IPS DF 19.7 (cell line): ENCODE results near the gene LHFPL6.

Experiments used
- DNase-seq: peaks from one replicate; pipeline ENCODE4 v3.0.0-alpha.2; 2013; ENCODE audit warnings: low read depth, low spot score

LHFPL6 gene

GRCh38 chr13:39596176-39596575 is 6.8 kb downstream of the LHFPL6 start:
- no peak for DNase-seq

GRCh38 chr13:39590466-39591036 is 12.4 kb downstream of the LHFPL6 start:
- no peak for DNase-seq

GRCh38 chr13:39588384-39588783 is 14.6 kb downstream of the LHFPL6 start:
- DNase-seq = no peak

- no peak for DNase-seq
Observed at GRCh38 chr13:39587939-39588338, 15.1 kb downstream of the LHFPL6 start.

GRCh38 chr13:39586958-39587605 is 15.9 kb downstream of the LHFPL6 start:
- DNase-seq = no peak

DNA sequence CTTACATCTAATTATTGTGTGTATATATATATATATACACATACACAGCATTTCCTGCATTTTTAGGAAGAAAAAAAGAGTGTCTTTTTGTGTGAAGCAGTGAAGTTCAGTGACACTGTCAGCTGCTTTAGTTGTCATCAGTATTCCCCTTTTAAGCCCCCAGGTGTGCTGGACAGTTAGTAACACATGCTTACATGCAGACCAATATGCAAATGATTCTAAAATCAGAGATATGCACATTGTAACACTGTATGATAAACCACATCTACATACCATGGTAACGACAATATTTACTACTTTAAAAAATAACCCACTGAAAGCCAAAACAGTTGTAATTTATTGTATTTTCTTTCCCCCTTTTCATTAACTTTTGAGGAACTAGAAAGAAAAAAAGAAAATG is 16.8 kb downstream of the LHFPL6 start:
- DNase-seq = no peak

- DNase-seq = no peak
Observed at GRCh38 chr13:39585219-39585618, 17.8 kb downstream of the LHFPL6 start.

- DNase-seq = no peak
Observed at GRCh38 chr13:39580881-39581575, 22.0 kb downstream of the LHFPL6 start.

DNA sequence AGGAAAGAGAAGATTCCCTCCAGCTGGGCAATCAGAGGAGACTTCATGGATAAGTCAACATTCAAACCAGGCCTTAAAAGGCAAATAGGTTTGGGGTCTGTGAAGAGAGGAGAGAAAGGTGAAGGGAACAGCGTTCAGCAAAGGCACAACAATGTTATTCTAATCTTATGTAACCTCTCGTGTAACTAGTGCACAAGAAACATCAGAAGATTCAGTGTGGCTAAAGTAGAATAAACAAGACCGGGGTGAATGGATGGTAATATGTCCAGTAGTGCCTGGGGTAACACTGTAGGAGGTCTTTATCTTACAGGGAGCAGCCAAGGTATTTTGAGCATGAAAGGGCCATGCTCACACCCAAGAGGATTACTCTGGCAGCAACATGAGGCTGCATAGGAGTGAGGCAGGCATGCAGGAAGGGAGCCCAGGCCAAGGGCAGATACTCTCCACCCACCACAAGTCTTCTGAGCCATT is 24.1 kb downstream of the LHFPL6 start:
- no peak for DNase-seq

DNA sequence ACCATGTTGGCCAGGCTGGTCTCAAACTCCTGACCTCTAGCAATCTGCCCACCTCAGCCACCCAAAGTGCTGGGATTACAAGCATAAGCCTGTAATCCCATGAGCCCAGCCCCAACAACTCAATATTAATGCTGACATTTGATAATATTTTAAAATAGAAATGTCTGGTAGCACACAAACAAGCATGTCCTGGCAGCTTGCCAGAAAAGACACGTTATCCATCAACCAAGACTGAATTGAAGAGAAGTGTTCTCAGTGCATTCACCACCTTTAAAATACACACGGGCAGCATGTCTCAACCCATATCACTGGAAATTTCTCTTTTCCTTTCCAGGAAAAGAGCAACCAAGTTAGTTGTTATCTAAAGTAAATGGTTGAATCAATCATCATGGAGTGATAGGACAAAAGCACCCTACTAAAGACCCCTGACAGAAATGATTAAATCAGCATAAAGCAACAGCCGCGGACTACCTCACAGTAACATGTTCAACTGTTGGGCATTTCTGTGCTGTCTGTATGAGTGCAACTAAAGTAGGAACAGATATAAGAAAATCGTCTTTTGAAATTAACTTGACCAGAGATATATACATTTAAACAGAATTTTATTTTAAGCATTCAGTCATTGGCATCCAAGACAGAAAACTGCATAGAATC is 25.0 kb downstream of the LHFPL6 start:
- no peak for DNase-seq

- DNase-seq = no peak
Observed at GRCh38 chr13:39577203-39577602, 25.8 kb downstream of the LHFPL6 start.

DNA sequence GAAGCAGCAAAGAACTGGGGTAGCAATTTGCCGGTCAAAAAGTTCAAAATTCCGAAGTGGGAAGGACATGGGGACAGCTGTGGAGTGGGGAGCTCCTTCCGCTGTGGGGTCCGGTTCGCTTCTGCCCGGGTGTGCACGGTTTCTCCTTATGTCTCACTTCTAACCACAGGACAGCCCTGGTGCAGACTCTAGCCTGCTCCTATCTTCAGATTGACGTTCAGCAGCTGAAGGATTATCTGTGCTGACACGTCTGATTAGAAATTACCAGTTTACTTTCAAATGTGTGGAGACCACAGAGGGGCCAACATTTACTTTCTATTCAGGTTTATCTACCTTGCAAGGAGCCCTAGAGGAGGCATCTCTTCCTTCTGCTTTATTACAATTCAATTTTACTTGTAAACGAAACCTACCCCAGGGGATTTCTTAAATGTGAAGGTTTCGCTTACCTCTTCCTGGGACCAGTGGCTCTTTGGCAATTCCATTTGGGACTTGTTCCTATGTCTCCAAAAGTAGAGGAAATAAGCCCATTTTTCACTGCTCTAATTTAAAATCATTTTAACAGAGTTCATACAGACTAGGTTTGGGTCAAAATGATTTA is 27.3 kb downstream of the LHFPL6 start:
- DNase-seq = no peak

GRCh38 chr13:39571502-39572092 is 31.4 kb downstream of the LHFPL6 start:
- no peak for DNase-seq

DNA sequence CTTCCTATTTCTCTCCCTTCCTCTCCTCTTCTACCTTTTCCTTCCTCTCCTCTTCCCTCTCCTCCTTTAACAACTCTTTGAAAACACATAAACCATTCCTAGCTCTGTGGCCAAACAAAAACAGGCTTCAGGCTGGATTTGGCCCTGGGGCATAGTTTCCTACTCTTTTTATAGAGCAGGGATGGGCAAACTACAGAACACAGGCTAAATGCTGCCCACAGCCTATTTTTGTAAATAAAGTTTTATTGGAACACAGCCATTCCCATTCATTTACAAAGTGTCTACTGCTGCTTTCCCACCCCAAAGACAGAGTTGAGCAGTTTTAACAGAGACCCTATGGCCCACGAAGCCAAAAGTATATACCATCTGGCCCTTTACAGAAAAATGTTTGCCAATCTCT is 35.4 kb downstream of the LHFPL6 start:
- no peak for DNase-seq

DNA sequence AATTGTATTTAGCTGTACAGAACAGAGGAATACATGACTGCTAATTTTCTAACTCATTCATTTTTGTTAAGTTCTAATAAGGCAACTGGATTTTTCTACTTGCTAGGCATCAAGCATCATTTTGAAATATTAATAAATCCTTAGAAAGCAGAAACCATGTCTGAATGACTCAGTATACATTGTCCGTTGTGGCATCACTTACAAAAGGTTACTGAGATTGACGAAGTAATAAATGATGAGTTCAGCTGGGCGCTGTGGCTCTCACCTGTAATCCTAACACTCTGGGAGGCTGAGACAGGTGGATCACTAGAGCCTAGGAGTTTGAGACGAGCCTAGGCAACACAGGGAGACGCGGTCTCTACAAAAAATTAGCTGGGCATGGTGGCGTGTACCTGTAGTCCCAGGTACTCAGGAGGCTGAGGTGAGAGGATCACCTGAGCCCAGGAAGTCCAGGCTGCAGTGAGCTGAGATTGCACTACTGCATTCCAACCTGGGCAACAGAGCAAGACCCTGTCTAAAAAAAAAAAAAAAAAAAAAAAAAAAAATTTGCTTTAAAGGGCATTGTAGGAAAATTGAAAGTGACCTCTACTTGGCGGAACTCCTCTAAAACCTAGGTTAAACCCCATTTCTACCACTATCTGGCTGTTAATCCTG is 36.6 kb downstream of the LHFPL6 start:
- DNase-seq = no peak

GRCh38 chr13:39565036-39565949 is 37.7 kb downstream of the LHFPL6 start:
- DNase-seq = peak; percentile 42

DNA sequence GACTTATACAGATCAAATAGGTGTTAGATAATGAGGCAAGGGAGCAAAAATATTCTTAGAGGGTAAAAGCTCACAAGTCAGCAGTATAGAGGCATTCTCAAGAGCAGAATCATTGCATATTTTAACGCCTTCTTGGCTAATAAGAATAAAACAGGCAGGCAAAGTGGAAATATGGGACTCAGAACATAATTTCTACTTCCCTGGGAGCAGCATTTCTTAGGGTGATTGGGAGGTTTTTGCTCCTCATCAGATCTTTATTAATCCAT is 39.6 kb downstream of the LHFPL6 start:
- no peak for DNase-seq

DNA sequence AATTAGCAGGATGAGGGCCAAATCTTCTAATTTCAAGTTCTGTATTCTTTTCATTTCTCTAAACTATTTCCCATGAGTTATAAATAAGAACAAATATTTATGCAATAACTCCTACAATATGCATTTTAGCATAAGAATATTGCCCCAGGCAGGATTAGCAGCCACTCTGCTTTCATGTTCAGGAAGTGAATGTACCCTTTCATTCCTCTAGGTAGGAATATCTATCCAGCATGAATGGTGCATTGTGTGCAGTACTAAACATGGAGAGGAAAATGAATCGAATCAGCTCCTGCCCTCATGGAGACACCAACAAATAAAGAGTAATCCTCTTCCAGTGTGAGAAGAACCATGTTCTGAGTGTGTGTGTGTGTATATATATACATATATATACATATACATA is 41.0 kb downstream of the LHFPL6 start:
- DNase-seq = no peak

GRCh38 chr13:39559847-39560246 is 43.1 kb downstream of the LHFPL6 start:
- no peak for DNase-seq

GRCh38 chr13:39557285-39557955 is 45.6 kb downstream of the LHFPL6 start:
- no peak for DNase-seq
